K562 (cell line): Measurements from ENCODE around the gene EMD. TPM values are rescaled to one million over a fixed set of nuclear protein-coding genes. Genes with fewer than 3 reads are reported as not detected.

Experiments used
- ATF7 ChIP-seq: fragments of 450-650 bp; IDR thresholded peaks from 2 replicates; pipeline ENCODE4 v1.7.1; 2014; ENCODE audit warnings: mild to moderate bottlenecking, moderate library complexity
- BRD9 ChIP-seq: fragments of 450-650 bp; IDR thresholded peaks from 2 replicates; pipeline ENCODE4 v1.6.1; 2018; ENCODE audit warnings: low read depth; ENCODE audit not compliant: partially characterized antibody
- CTBP1 ChIP-seq: fragments of 450-650 bp; IDR thresholded peaks from 2 replicates; pipeline ENCODE4 v1.6.1; 2016; ENCODE audit warnings: borderline replicate concordance
- CXXC5 ChIP-seq: fragments of 250-450 bp; sonication (Bioruptor Pico); IDR thresholded peaks from 2 replicates; pipeline ENCODE4 v1.8.0; 2022; ENCODE audit warnings: inconsistent platforms, mild to moderate bottlenecking, moderate library complexity
- ERF ChIP-seq: fragments of 450-650 bp; formaldehyde crosslinking; IDR thresholded peaks from 2 replicates; pipeline ENCODE4 v1.4.0; 2020; ENCODE audit warnings: mild to moderate bottlenecking, mixed read lengths
- GMEB1 ChIP-seq: fragments of 250-450 bp; sonication (Bioruptor Pico); IDR thresholded peaks from 2 replicates; pipeline ENCODE4 v1.4.0; 2020; ENCODE audit warnings: mild to moderate bottlenecking
- HNRNPL ChIP-seq: fragments of 200-400 bp; formaldehyde crosslinking; IDR thresholded peaks from 2 replicates; pipeline ENCODE4 v1.6.1; 2017; ENCODE audit warnings: low read depth, mild to moderate bottlenecking, low read length
- JUND ChIP-seq, 2 experiments: IDR thresholded peaks; 2 replicates in 1 of 2; 3 replicates in 1 of 2; pipeline ENCODE4 v1.6.1; 2011; ENCODE audit warnings: borderline replicate concordance in 2 of 2, low read depth in 2 of 2, low read length in 2 of 2, improper control_type of control experiment in 1 of 2, missing biosample characterization in 1 of 2, missing genetic modification characterization in 1 of 2, missing genetic modification reagents in 1 of 2
- NFIC ChIP-seq: fragments of 450-650 bp; IDR thresholded peaks from 2 replicates; pipeline ENCODE4 v1.6.1; 2017; ENCODE audit warnings: mild to moderate bottlenecking, inconsistent platforms
- SMAD2 ChIP-seq: fragments of 150-350 bp; IDR thresholded peaks from 2 replicates; pipeline ENCODE4 v1.6.1; 2014; ENCODE audit warnings: low read depth, mild to moderate bottlenecking, low read length
- SPI1 ChIP-seq: IDR thresholded peaks from 2 replicates; pipeline ENCODE4 v1.6.1; 2011; ENCODE audit warnings: low read depth, low read length, control low read depth, borderline replicate concordance
- SRF ChIP-seq, 2 experiments: fragments of 250-450, 450-650 bp in 1 of 2; sonication (Bioruptor Pico) in 1 of 2; sonication (generic) in 1 of 2; formaldehyde crosslinking; IDR thresholded peaks; 2 replicates each; pipeline versions ENCODE4 v1.5.0 to v1.5.1; 2020 to 2022; ENCODE audit warnings: mild to moderate bottlenecking in 1 of 2, missing genetic modification reagents in 1 of 2
- TBP ChIP-seq: optimal IDR thresholded peaks from 2 replicates; pipeline ENCODE3; 2011; ENCODE audit warnings: low read depth, low read length, improper control_type of control experiment
- ZBTB1 ChIP-seq: sonication (generic); formaldehyde crosslinking; IDR thresholded peaks from 2 replicates; pipeline ENCODE4 v1.8.1; 2023; ENCODE audit warnings: missing genetic modification reagents, low read depth, mild to moderate bottlenecking, borderline replicate concordance
- ZEB2 ChIP-seq: fragments of 450-650 bp; IDR thresholded peaks from 2 replicates; pipeline ENCODE4 v1.6.1; 2016
- ZNF121 ChIP-seq: sonication (generic); formaldehyde crosslinking; conservative IDR thresholded peaks from 2 replicates; pipeline ENCODE4 v1.8.0; 2022; ENCODE audit warnings: missing genetic modification reagents
- polyA plus RNA-seq, 8 experiments: library from polyadenylated mRNA; depleted of rRNA in 4 of 8; stranded (reverse) in 5 of 8; unstranded in 3 of 8; fragments of >200 nt; fragmentation: Nextera tagmentation in 2 of 8; fragmentation: Illumina TruSeq in 1 of 8; extraction: Ambion mirVana in 2 of 8; extraction: Trizol in 1 of 8; gene quantifications; 2 replicates each; pipeline versions ENCODE4 v1.2.1 to v1.2.3, GENCODE V29; 2011 to 2014; ENCODE audit warnings: inconsistent platforms in 1 of 8, missing spikeins in 1 of 8
- total RNA-seq, 7 experiments: library from RNA; depleted of rRNA in 6 of 7; stranded (reverse); fragments of >200 nt in 6 of 7; fragmentation: Illumina TruSeq in 2 of 7; extraction: Trizol in 2 of 7; gene quantifications; 2 replicates each; pipeline versions ENCODE4 v1.2.1 to v1.2.3, GENCODE V29; 2011 to 2021; ENCODE audit warnings: low replicate concordance in 1 of 7
- TF ChIP-seq, protein P1 (sequence below), 2 experiments: IDR thresholded peaks; 2 replicates each; pipeline ENCODE4 v1.6.1; 2011; ENCODE audit warnings: borderline replicate concordance in 1 of 2, control low read depth in 1 of 2, low read depth in 1 of 2, low read length in 1 of 2, mild to moderate bottlenecking in 1 of 2, mixed read lengths in 1 of 2, moderate library complexity in 1 of 2; ENCODE audit not compliant: insufficient read depth in 1 of 2, insufficient read length in 1 of 2, poor library complexity in 1 of 2, severe bottlenecking in 1 of 2; ENCODE audit errors: extremely low read depth in 1 of 2
- TF ChIP-seq, protein P2 (sequence below), 2 experiments: fragments of 200-800 bp in 1 of 2; sonication (Bioruptor generic) in 1 of 2; sonication (generic) in 1 of 2; formaldehyde crosslinking in 1 of 2; IDR thresholded peaks in 1 of 2; conservative IDR thresholded peaks in 1 of 2; 2 replicates each; pipeline versions ENCODE4 v1.5.0 to v1.6.1; 2016 to 2020; ENCODE audit warnings: missing compliant biosample characterization in 1 of 2, missing genetic modification characterization in 1 of 2, missing genetic modification reagents in 1 of 2
- TF ChIP-seq, protein P3 (sequence below): fragments of 250-450 bp; sonication (Bioruptor Pico); IDR thresholded peaks from 2 replicates; pipeline ENCODE4 v1.9.0; 2021; ENCODE audit warnings: mild to moderate bottlenecking, inconsistent platforms

Gene EMD
- total and polyA plus RNA-seq, 9 of the 15 experiments (the other 6 are each of a cell fraction or from before 2014, with no cell fraction given), result 2.3 to 206 (median 61.9) TPM

DNA sequence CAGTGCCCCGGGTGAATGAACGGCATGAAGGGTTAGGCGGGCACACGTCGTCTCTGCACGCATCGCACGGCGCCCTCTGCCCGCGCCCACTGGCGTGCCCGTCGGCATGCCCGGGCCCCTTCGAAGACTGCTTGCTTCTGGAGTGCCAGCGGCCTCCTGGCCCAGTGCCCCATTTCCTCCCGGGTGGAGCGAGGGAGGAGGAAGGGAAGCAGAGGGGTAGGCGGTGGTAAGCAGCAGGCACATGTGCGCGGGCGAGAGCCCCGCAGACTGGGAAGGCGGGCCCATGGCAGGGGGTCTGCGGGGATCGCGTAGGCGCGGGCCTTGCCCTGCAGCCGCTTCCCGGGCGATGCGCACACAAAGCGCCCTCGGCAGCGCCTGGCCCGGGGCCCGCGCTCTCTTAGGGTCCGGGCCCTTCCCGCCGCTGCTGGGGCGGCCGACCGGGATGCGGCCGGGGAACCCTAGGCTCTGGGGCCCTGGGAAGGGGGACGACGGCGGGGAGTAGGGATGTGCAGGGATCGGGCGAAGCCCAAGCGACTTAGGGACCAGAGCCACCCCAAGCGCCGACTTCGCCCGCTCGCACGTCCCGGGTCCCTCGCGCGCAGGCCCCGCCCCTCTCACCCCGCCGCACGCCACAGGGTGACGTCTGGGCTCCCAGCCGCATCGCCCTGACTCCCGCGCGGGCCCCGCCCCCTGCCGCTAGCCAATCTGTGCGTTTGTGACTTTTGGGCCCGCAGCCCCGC lies 866 bp upstream of the EMD start (continued):
- TF ChIP-seq, protein P1, sequence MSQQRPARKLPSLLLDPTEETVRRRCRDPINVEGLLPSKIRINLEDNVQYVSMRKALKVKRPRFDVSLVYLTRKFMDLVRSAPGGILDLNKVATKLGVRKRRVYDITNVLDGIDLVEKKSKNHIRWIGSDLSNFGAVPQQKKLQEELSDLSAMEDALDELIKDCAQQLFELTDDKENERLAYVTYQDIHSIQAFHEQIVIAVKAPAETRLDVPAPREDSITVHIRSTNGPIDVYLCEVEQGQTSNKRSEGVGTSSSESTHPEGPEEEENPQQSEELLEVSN (IDR thresholded peaks at IDR 0.05; ENCODE audit: borderline replicate concordance in 1 of 2, extremely low read depth in 1 of 2, insufficient read depth in 1 of 2, insufficient read length in 1 of 2, low read depth in 1 of 2, low read length in 1 of 2, poor library complexity in 1 of 2, severe bottlenecking in 1 of 2), result peak; percentile 85 to 88
- TF ChIP-seq, protein P2, sequence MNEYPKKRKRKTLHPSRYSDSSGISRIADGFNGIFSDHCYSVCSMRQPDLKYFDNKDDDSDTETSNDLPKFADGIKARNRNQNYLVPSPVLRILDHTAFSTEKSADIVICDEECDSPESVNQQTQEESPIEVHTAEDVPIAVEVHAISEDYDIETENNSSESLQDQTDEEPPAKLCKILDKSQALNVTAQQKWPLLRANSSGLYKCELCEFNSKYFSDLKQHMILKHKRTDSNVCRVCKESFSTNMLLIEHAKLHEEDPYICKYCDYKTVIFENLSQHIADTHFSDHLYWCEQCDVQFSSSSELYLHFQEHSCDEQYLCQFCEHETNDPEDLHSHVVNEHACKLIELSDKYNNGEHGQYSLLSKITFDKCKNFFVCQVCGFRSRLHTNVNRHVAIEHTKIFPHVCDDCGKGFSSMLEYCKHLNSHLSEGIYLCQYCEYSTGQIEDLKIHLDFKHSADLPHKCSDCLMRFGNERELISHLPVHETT (CRISPR knock-in tag; conservative IDR thresholded peaks at IDR 0.05 in 1 of 2, IDR thresholded peaks at IDR 0.05 in 1 of 2), result peak in 1 of 2 experiments; percentile 15; a peak in 2 of 4 replicates
- TF ChIP-seq SPI1 (no peak), ERF (0 out of 2 replicates have a peak, but pooled peaks have one; percentile 33), BRD9 (no peak), ZBTB1 (no peak), CTBP1 (peak; percentile 56), TBP (peak; percentile 47), HNRNPL (peak; percentile 85), CXXC5 (peak; percentile 73), ZEB2 (no peak), SMAD2 (no peak), GMEB1 (peak; percentile 30; the same call in 1 of the 2 replicates), NFIC (peak; percentile 47), JUND (IDR thresholded peaks at IDR 0.05; ENCODE audit: borderline replicate concordance, low read depth, low read length) (0 out of 2 replicates have a peak, but pooled peaks have one; percentile 6), JUND (tag; IDR thresholded peaks at IDR 0.05; ENCODE audit: borderline replicate concordance, low read depth, low read length) (no peak), ZNF121 (CRISPR knock-in tag) (no peak), SRF (CRISPR knock-in tag; IDR thresholded peaks at IDR 0.05) (no peak), ATF7 (no peak)
- TF ChIP-seq, protein P3, sequence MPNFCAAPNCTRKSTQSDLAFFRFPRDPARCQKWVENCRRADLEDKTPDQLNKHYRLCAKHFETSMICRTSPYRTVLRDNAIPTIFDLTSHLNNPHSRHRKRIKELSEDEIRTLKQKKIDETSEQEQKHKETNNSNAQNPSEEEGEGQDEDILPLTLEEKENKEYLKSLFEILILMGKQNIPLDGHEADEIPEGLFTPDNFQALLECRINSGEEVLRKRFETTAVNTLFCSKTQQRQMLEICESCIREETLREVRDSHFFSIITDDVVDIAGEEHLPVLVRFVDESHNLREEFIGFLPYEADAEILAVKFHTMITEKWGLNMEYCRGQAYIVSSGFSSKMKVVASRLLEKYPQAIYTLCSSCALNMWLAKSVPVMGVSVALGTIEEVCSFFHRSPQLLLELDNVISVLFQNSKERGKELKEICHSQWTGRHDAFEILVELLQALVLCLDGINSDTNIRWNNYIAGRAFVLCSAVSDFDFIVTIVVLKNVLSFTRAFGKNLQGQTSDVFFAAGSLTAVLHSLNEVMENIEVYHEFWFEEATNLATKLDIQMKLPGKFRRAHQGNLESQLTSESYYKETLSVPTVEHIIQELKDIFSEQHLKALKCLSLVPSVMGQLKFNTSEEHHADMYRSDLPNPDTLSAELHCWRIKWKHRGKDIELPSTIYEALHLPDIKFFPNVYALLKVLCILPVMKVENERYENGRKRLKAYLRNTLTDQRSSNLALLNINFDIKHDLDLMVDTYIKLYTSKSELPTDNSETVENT, result 0 out of 2 replicates have a peak, but pooled peaks have one; percentile 10
